Parathyroid adenoma (tissue), 2 donors: Measurements from ENCODE around the gene PTPRJ.

Experiments
- H2AFZ ChIP-seq: fragments of 300-600 bp; sonication (generic); one replicate; pipeline ENCODE4 v1.7.0; 2017; ENCODE audit warnings: antibody characterized with exemption, mild to moderate bottlenecking
- H3K27ac ChIP-seq: fragments of 300-600 bp; sonication (generic); one replicate; pipeline ENCODE4 v1.7.0; 2017
- H3K27me3 ChIP-seq: fragments of 300-600 bp; sonication (generic); one replicate; pipeline ENCODE4 v1.7.0; 2017; ENCODE audit warnings: low read length; ENCODE audit not compliant: control insufficient read depth, insufficient read depth
- H3K36me3 ChIP-seq: fragments of 300-600 bp; sonication (generic); one replicate; pipeline ENCODE4 v1.7.0; 2017; ENCODE audit warnings: low read length; ENCODE audit not compliant: control insufficient read depth, insufficient read depth
- H3K4me1 ChIP-seq: fragments of 300-600 bp; sonication (generic); one replicate; pipeline ENCODE4 v1.7.0; 2017; ENCODE audit warnings: control low read depth
- H3K4me2 ChIP-seq: fragments of 300-600 bp; sonication (generic); one replicate; pipeline ENCODE4 v1.7.0; 2017; ENCODE audit warnings: low read length
- H3K4me3 ChIP-seq: fragments of 300-600 bp; sonication (generic); one replicate; pipeline ENCODE4 v1.7.0; 2017; ENCODE audit warnings: low read depth, low read length
- H3K79me2 ChIP-seq: fragments of 300-600 bp; sonication (generic); one replicate; pipeline ENCODE4 v1.7.0; 2017; ENCODE audit warnings: control low read depth
- H3K9ac ChIP-seq: fragments of 300-600 bp; sonication (generic); one replicate; pipeline ENCODE4 v1.7.0; 2017; ENCODE audit warnings: mild to moderate bottlenecking
- H3K9me3 ChIP-seq: fragments of 300-600 bp; sonication (generic); one replicate; pipeline ENCODE4 v1.7.0; 2017; ENCODE audit warnings: low read length; ENCODE audit not compliant: control insufficient read depth
- CTCF ChIP-seq: fragments of 300-600 bp; sonication (generic); IDR thresholded peaks from one replicate; pipeline ENCODE4 v1.7.0; 2017; ENCODE audit warnings: antibody characterized with exemption, mild to moderate bottlenecking
- donor health status: primary hyperparathyroidism.

PTPRJ gene

DNA sequence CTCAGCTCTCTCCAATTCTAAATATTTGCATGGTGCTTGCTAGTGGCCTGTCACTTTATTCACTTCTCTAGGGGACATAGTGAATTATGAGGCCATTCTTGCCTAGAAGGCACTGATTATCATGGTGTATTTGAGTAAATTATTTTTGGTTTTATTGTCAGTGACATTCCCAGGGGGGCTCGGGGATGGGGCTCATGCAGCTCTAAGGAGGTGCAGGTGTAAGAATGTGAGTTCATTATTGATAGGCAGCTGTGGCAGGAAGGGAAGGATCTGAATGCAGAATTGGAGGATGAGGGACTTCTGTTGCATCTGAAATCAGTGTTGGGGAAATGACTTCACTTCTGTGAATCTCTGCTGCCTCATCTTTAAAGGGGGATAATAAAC lies 182.5 kb downstream of the PTPRJ start:
- Histone ChIP-seq H3K9me3 (no peaks in the 10 kb centered on the region), H3K9ac (no peak overlapping the region), H3K4me3 (no peak overlapping the region), H3K36me3 (no peaks in the 10 kb centered on the region), H3K4me1 (no peaks in the 10 kb centered on the region), H2AFZ (no peak overlapping the region), H3K4me2 (no peak overlapping the region), H3K79me2 (no peaks in the 10 kb centered on the region), H3K27me3 (no peaks in the 10 kb centered on the region), H3K27ac (no peak overlapping the region)
- no peak for TF ChIP-seq CTCF

DNA sequence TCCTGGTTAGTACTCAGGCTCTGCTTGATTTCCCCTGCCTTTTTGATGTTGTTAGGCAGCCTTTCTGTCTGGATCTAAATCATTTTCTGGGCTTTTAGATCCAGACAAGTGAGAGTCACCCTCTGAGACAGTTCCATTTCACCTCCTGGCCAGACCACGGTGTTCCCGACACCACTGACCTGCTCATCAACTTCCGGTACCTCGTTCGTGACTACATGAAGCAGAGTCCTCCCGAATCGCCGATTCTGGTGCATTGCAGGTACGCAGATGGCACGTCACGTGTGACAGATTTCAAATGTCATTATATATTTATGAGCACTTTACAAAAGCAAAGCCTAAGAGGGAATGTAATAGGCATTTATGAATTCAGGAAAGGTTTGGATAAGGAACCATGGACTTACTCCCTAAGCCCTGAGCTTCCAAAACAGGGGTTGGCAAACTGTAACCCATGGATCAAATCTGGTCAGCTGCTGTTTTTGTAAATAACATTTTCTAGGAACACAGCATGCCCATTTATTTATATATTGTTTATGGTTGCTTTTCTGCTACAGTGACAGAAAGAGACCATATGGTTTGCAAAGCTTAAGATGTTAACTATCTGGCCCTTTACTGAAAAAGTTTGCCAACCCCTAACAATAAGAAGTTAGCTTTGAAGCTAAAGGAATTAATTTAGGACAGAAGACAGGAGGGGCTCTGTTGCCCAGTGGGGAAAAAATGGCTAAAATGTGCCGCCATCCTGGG lies 183.2 kb downstream of the PTPRJ start:
- Histone ChIP-seq H3K79me2 (no peaks in the 10 kb centered on the region), H3K9me3 (no peaks in the 10 kb centered on the region), H3K9ac (no peak overlapping the region), H3K4me3 (no peak overlapping the region), H3K4me2 (no peak overlapping the region), H3K27me3 (no peaks in the 10 kb centered on the region), H3K4me1 (no peaks in the 10 kb centered on the region), H2AFZ (no peak overlapping the region), H3K36me3 (no peaks in the 10 kb centered on the region), H3K27ac (no peak overlapping the region)
- no peak for TF ChIP-seq CTCF

- Histone ChIP-seq H2AFZ (no peak overlapping the region), H3K4me3 (no peak overlapping the region), H3K9ac (no peak overlapping the region), H3K9me3 (no peaks in the 10 kb centered on the region), H3K27ac (no peak overlapping the region), H3K36me3 (no peaks in the 10 kb centered on the region), H3K4me1 (no peaks in the 10 kb centered on the region), H3K79me2 (no peaks in the 10 kb centered on the region), H3K4me2 (no peak overlapping the region), H3K27me3 (no peaks in the 10 kb centered on the region)
- TF ChIP-seq CTCF = no peak
These were observed 184.5 kb downstream of the PTPRJ start for GRCh38 chr11:48164836-48165235.

- H3K27ac ChIP-seq = no peak overlapping the region
- H3K9ac ChIP-seq = no peak overlapping the region
- H2AFZ ChIP-seq = no peak overlapping the region
- H3K4me2 ChIP-seq = no peak overlapping the region
- H3K36me3 ChIP-seq = no peaks in the 10 kb centered on the region
- no peak overlapping the region for H3K4me3 ChIP-seq
- no peaks in the 10 kb centered on the region for H3K27me3 ChIP-seq
- H3K9me3 ChIP-seq = no peaks in the 10 kb centered on the region
- no peak for TF ChIP-seq CTCF
- no peaks in the 10 kb centered on the region for H3K79me2 ChIP-seq
- H3K4me1 ChIP-seq = no peaks in the 10 kb centered on the region
These were observed 185.1 kb downstream of the PTPRJ start for GRCh38 chr11:48165426-48165825.

GRCh38 chr11:48167380-48167779 lies 187.0 kb downstream of the PTPRJ start:
- no peaks in the 10 kb centered on the region for H3K4me1 ChIP-seq
- H3K4me2 ChIP-seq = no peak overlapping the region
- H3K79me2 ChIP-seq = no peaks in the 10 kb centered on the region
- H3K4me3 ChIP-seq = no peak overlapping the region
- no peak overlapping the region for H3K27ac ChIP-seq
- no peak for TF ChIP-seq CTCF
- H3K9ac ChIP-seq = no peak overlapping the region
- no peak overlapping the region for H2AFZ ChIP-seq
- no peaks in the 10 kb centered on the region for H3K9me3 ChIP-seq
- H3K36me3 ChIP-seq = no peaks in the 10 kb centered on the region
- no peaks in the 10 kb centered on the region for H3K27me3 ChIP-seq
